Coronary artery (tissue), 2 donors: Measurements from ENCODE around the gene FRMD4A.

Source experiments
- DNase-seq: peaks from one replicate; pipeline ENCODE4 v3.0.0-alpha.2; 2017; ENCODE audit warnings: low spot score
- H3K27ac ChIP-seq, 2 donors: fragments of 200-600 bp; sonication (generic); one replicate each; pipeline ENCODE4 v1.5.1; 2016 to 2019
- H3K4me3 ChIP-seq: fragments of 200-600 bp; sonication (generic); 2 replicates; pipeline ENCODE4 v1.5.1; 2016; ENCODE audit warnings: mild to moderate bottlenecking, moderate library complexity
- CTCF ChIP-seq: fragments of 200-600 bp; sonication (generic); IDR thresholded peaks from one replicate; pipeline ENCODE4 v1.5.1; 2019; ENCODE audit warnings: antibody characterized with exemption

The FRMD4A gene

GRCh38 chr10:14372606-14373005, 41.9 kb upstream of the FRMD4A start:
- no peak for DNase-seq
- no peak for TF ChIP-seq CTCF
- no peak overlapping the region for H3K4me3 ChIP-seq
- no peak overlapping the region for H3K27ac ChIP-seq

GRCh38 chr10:14371581-14371980, 40.9 kb upstream of the FRMD4A start:
- DNase-seq, result no peak
- TF ChIP-seq CTCF, result no peak
- Histone ChIP-seq H3K27ac (no peak overlapping the region), H3K4me3 (no peak overlapping the region)

DNA sequence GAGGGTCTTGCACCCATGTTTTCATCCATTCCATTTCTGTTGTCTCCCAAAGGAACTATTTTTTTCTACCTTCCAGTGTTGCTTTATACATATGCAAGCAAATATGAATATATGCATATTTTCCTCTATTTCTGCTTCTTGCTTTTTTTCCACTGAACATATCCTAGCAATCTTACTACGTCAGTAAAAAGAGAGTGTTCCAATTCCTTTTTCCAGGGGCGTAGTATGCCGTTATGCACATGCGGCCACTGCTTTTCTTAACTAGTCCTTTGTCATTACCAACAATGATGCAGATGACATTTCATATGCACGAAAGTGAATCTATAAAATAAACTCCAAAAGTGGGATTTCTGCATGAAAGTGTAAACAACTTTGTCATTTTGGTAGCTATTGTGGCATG, 40.2 kb upstream of the FRMD4A start:
- H3K27ac ChIP-seq, result no peak overlapping the region

GRCh38 chr10:14369906-14370305, 39.2 kb upstream of the FRMD4A start:
- H3K27ac ChIP-seq, result no peak overlapping the region
- H3K4me3 ChIP-seq, result no peak overlapping the region
- no peak for DNase-seq
- TF ChIP-seq CTCF, result no peak

More for the DNA sequence above, 40.2 kb upstream of the FRMD4A start:
- DNase-seq, result no peak
- H3K4me3 ChIP-seq, result no peak overlapping the region
- TF ChIP-seq CTCF, result no peak

DNA sequence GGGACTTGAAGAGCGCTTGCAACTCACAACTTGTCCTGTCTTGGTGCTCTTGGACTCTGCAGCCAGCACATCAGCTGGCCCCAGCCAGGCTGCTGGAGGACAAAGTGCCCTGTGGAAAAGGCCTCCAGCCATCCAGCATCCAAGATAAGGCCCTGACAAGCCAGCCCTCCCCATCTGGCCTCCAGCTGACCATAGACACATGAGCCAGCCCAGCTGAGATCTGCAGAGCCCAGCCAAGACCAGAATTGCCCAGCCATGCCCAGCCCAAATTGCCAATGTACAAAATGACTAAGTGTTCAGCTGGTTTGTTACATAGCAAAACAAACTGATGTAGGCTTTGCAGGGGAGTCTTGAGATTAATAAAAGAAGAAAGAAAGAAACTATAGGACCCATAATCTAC, 36.0 kb upstream of the FRMD4A start:
- Histone ChIP-seq H3K4me3 (no peak overlapping the region), H3K27ac (no peak overlapping the region)
- no peak for TF ChIP-seq CTCF
- no peak for DNase-seq

DNA sequence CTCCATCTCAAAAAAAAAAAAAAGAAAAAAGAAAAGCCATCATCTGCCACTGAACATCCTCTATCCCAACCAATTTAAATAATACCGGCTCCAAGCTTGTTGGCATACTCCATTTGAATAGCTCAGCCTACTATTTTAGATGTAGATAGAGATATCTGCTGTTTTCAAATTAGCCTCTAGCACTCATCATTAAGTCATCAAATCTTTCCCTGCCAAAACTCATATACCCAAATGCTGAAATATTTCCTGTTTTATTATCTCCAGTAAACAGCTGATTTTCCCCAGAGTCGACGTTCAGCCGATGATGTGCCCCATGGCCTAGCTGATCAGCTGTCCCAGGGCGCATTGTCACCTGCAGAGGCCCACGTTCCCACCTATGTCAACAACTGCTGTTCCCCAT, 34.5 kb upstream of the FRMD4A start:
- no peak for TF ChIP-seq CTCF
- H3K4me3 ChIP-seq, result no peak overlapping the region
- H3K27ac ChIP-seq, result no peak overlapping the region
- DNase-seq, result no peak

- no peak overlapping the region for H3K4me3 ChIP-seq
- DNase-seq, result no peak
- H3K27ac ChIP-seq, result no peak overlapping the region
- no peak for TF ChIP-seq CTCF
These were observed 31.4 kb upstream of the FRMD4A start for GRCh38 chr10:14362104-14362503.
